Lung (tissue), 12 donors: Measurements from ENCODE around the gene DUSP7. TPM values are rescaled to one million over a fixed set of nuclear protein-coding genes. Genes with fewer than 3 reads are reported as not detected.

Experiments used
- ATAC-seq: fragments of 200-7000 bp; cut with Tn5 transposase; one replicate; pipeline ENCODE4 v1.9.1; 2020; ENCODE audit warnings: moderate number of reproducible peaks; ENCODE audit not compliant: insufficient read depth, low FRiP score
- DNase-seq, 3 donors: peaks; one replicate each; pipeline ENCODE4 v3.0.0-alpha.2; 2013 to 2017
- H3K27ac ChIP-seq, 2 donors: one replicate each; pipeline ENCODE4 v1.5.1; 2013; ENCODE audit warnings: mild to moderate bottlenecking in 2 of 2, moderate library complexity in 2 of 2, control low read depth in 1 of 2, inconsistent platforms in 1 of 2, low read depth in 1 of 2, low read length in 1 of 2
- H3K27me3 ChIP-seq, 3 donors: one replicate each; pipeline ENCODE4 v1.5.1; 2013; ENCODE audit warnings: low read length in 2 of 3; ENCODE audit not compliant: control insufficient read depth in 3 of 3, insufficient read depth in 3 of 3
- H3K36me3 ChIP-seq, 4 donors: one replicate each; pipeline ENCODE4 v1.5.1; 2013; ENCODE audit warnings: low read length in 4 of 4, mild to moderate bottlenecking in 1 of 4, moderate library complexity in 1 of 4; ENCODE audit not compliant: control insufficient read depth in 4 of 4, insufficient read depth in 4 of 4
- H3K4me1 ChIP-seq, 5 donors: one replicate each; pipeline ENCODE4 v1.5.1; 2013; ENCODE audit warnings: low read length in 5 of 5, mild to moderate bottlenecking in 2 of 5, moderate library complexity in 1 of 5; ENCODE audit not compliant: control insufficient read depth in 5 of 5, insufficient read depth in 5 of 5
- H3K4me3 ChIP-seq: one replicate; pipeline ENCODE4 v1.5.1; 2013; ENCODE audit warnings: mild to moderate bottlenecking, control low read depth, moderate library complexity
- H3K9ac ChIP-seq, 2 donors: one replicate each; pipeline ENCODE4 v1.5.1; 2013; ENCODE audit warnings: low read length in 2 of 2, control low read depth in 1 of 2; ENCODE audit not compliant: insufficient read depth in 1 of 2
- H3K9me3 ChIP-seq, 4 donors: one replicate each; pipeline ENCODE4 v1.5.1; 2013; ENCODE audit warnings: low read length in 3 of 4, mild to moderate bottlenecking in 1 of 4, moderate library complexity in 1 of 4; ENCODE audit not compliant: control insufficient read depth in 4 of 4, insufficient read depth in 3 of 4
- CTCF ChIP-seq: IDR thresholded peaks from 2 replicates; pipeline ENCODE4 v1.5.1; 2012; ENCODE audit warnings: mild to moderate bottlenecking; ENCODE audit errors: control extremely low read depth, extremely low read depth
- WGBS, 2 donors: extraction: QIAGEN DNeasy Blood & Tissue Kit; methylation state at CpG; one replicate each; pipeline ENCODE4 v1.1.7; 2013; 5-methylcytosine and 5-hydroxymethylcytosine counted together
- polyA plus RNA-seq, 2 donors: library from polyadenylated mRNA; stranded (reverse); fragments of 200-250 nt; gene quantifications; one replicate each; pipeline ENCODE4 v1.2.1, GENCODE V29; 2013
- total RNA-seq, 2 donors: library from RNA; depleted of rRNA in 1 of 2; stranded (reverse); fragments of >200 nt in 1 of 2; gene quantifications; one replicate each; pipeline ENCODE4 v1.2.1, GENCODE V29; 2014 to 2021
- donor health status: control.
- donor health status: control.
- donor health status: Bipolar disorder and iron deficiency.
- donor health status: healthy.
- donor health status: DM: yes; HTN: yes; CAD: no.

Gene DUSP7
- total and polyA plus RNA-seq, 4 donors: 10.2 to 36.2 (median 20.9) TPM

- Histone ChIP-seq H3K27me3 (no peaks in the 10 kb centered on the region), H3K9me3 (no peaks in the 10 kb centered on the region), H3K4me3 (no peak overlapping the region), H3K36me3 (no peaks in the 10 kb centered on the region), H3K27ac (peak overlapping the region; percentile 48 to 92), H3K4me1 (peaks cover 0 to 32% (median 12%) of the 10 kb centered on the region in 5 donors), H3K9ac (no peak overlapping the region)
- 92% methylated on average over 21 of the region's 21 CpGs for WGBS, 2 donors
- ATAC-seq: no peak
- no peak for TF ChIP-seq CTCF
- no peak for DNase-seq
Measured at GRCh38 chr3:52018319-52019000, 37.9 kb downstream of the DUSP7 start.

- Histone ChIP-seq H3K27ac (peak overlapping the region; percentile 25 to 45), H3K4me1 (peaks cover 0 to 33% (median 12%) of the 10 kb centered on the region in 5 donors), H3K27me3 (no peaks in the 10 kb centered on the region), H3K9me3 (no peaks in the 10 kb centered on the region), H3K4me3 (no peak overlapping the region), H3K36me3 (no peaks in the 10 kb centered on the region), H3K9ac (no peak overlapping the region)
- ATAC-seq (no peak), DNase-seq (no peak)
- 73 to 81% methylated on average over 11 of the region's 11 CpGs for WGBS, 2 donors
- TF ChIP-seq CTCF: no peak
Measured at GRCh38 chr3:52017586-52017985, 38.8 kb downstream of the DUSP7 start.

- H3K9me3 ChIP-seq: no peaks in the 10 kb centered on the region
- peaks cover 0 to 27% (median 5%) of the 10 kb centered on the region in 5 donors for H3K4me1 ChIP-seq
- WGBS, 2 donors: 83% methylated on average over 13 of the region's 13 CpGs
- ATAC-seq: no peak
- no peak overlapping the region for H3K9ac ChIP-seq
- H3K36me3 ChIP-seq: no peaks in the 10 kb centered on the region
- H3K27ac ChIP-seq: no peak overlapping the region
- no peak for TF ChIP-seq CTCF
- no peak for DNase-seq
- no peak overlapping the region for H3K4me3 ChIP-seq
- H3K27me3 ChIP-seq: no peaks in the 10 kb centered on the region
Measured at GRCh38 chr3:52015438-52016228, 40.7 kb downstream of the DUSP7 start.
